ENCODE results near the gene ALDH3B2.

The ALDH3B2 gene

GRCh38 chr11:67613960-67614715 is 60.3 kb downstream of the ALDH3B2 start:
- DNase-seq (ENCODE audit: low read depth, low spot score) = peak; percentile 20

- no peak for DNase-seq (ENCODE audit: low read depth, low spot score)
Measured at GRCh38 chr11:67613313-67613959, 61.0 kb downstream of the ALDH3B2 start.

- no peak for DNase-seq (ENCODE audit: low read depth, low spot score)
Measured at GRCh38 chr11:67612751-67613150, 61.7 kb downstream of the ALDH3B2 start.
